HG02840 (cell line): ENCODE data around the gene APBB2.

ENCODE experiments used
- ATAC-seq: cut with Tn5 transposase; IDR thresholded peaks from one replicate; pipeline ENCODE4 v1.9.1; 2021; ENCODE audit warnings: mild to moderate bottlenecking, moderate library complexity, moderate number of reproducible peaks; ENCODE audit not compliant: unreplicated experiment, low FRiP score

APBB2 gene

DNA sequence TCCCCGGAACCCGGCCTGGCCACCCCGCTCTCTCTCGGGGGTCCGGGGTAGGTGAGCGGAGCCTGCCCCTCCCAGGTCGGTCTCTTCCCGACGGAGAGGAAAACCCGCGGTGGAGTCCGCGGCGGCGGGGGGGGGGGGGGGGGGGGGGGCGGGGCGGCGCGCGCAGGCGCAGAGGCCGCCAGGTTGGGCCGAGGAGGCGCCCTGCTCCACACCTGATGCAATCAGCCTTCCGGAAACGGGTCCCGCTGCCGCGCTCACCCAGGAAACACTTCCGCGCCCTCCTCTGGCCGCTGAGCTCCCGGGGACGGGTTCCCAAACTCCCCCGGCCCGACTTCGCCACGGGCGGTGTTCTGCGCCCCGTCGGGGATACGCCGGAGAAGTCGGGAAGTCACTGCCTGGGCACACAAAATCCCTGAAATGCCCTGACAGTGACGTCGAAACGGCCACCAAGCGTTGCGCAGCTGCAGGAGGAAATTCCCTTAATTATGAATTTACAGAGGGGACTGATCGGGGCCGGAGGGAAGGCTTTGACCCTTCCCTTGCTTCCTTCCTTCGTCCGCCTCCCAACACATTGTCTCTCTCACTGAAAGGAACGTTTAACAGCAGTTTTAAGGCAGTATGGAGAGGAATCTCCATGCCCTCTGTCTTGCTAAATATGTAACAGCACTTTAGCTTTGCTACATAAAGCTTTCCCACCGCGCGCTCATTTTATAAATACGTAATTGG lies 2.1 kb upstream of the APBB2 start:
- ATAC-seq, result peak; percentile 40

GRCh38 chr4:41215969-41216293 lies 1.6 kb upstream of the APBB2 start:
- ATAC-seq, result no peak

- ATAC-seq, result no peak
These were observed 813 bp upstream of the APBB2 start for GRCh38 chr4:41215155-41215554.

- ATAC-seq, result no peak
These were observed 444 bp upstream of the APBB2 start for GRCh38 chr4:41214825-41215146.

- peak; percentile 10 for ATAC-seq
These were observed 662 bp downstream of the APBB2 start for GRCh38 chr4:41213625-41214135.

- no peak for ATAC-seq
These were observed 1.6 kb downstream of the APBB2 start for GRCh38 chr4:41212616-41213203.

GRCh38 chr4:41211951-41212615 lies 2.3 kb downstream of the APBB2 start:
- no peak for ATAC-seq

DNA sequence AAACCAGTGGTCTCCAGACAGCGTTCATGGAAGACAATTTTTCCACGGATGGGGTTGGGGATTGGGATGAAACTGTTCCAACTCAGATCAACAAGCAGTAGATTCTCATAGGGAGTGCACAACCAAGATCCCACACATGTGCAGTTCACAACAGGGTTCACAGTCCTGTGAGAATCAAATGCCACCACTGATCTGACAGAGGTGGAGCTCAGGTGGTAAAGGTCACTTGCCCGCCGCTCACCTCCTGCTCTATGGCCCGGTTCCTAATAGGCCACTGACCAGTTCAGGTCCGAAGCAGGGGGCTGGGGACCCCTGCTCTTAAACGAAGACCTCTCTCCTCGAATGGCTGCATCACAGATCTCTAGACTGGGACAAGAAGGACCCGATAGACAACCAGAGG lies 4.4 kb downstream of the APBB2 start:
- no peak for ATAC-seq

GRCh38 chr4:41209187-41209586 lies 5.2 kb downstream of the APBB2 start:
- ATAC-seq, result no peak

DNA sequence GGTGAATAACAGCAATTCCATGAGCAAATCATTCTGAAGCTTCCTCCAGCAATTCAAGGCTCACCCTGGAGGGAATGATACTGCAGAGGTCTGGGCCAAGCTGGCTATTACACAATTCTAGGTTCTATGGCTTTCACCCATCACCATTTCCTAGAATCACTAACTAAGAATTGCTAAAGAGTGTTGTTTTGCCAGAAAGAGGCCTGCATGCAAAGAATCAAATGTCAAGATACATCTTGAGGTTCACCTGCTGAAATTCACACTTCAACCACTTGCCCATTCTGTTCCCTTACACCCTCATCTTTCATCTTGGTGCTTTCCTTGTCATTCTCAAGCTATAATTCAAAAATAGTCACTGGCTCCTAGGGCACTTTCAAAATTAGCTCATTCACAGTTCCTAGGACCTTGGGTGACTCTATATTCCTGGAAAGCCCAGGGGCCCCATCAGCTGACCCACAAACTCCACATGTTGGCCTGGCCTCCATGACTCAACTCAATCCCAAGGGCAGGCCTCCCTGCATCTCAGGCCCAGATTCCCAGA lies 7.0 kb downstream of the APBB2 start:
- no peak for ATAC-seq

DNA sequence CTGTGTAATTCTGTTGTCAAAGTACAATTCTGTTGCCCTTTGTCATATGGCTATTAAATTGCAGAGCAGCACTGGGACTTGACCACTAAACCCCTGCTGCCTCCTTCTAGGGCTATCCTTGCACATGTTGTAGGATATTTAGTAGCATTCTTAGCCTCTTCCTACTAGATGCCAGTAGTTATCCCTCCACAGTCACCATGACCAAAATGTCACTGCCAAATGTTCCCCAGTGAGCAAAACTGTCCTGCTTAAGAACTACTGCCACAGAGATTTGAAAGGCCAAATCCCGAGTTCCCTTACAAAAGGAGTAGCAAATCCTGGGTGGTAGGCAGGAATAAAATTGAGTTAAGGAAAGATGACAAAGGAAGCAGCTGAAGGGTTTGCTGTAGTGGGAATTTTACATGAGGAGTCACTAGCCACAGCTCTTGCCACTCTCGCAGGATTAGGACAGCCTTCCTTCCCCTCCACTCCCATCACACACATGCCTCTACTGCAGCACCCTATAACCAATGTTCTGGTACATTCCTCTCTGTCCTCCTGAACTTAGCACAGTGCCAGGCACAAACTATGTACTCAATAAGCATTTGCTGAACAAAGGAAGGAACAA lies 8.4 kb downstream of the APBB2 start:
- no peak for ATAC-seq

GRCh38 chr4:41205130-41205529 lies 9.2 kb downstream of the APBB2 start:
- ATAC-seq, result no peak

DNA sequence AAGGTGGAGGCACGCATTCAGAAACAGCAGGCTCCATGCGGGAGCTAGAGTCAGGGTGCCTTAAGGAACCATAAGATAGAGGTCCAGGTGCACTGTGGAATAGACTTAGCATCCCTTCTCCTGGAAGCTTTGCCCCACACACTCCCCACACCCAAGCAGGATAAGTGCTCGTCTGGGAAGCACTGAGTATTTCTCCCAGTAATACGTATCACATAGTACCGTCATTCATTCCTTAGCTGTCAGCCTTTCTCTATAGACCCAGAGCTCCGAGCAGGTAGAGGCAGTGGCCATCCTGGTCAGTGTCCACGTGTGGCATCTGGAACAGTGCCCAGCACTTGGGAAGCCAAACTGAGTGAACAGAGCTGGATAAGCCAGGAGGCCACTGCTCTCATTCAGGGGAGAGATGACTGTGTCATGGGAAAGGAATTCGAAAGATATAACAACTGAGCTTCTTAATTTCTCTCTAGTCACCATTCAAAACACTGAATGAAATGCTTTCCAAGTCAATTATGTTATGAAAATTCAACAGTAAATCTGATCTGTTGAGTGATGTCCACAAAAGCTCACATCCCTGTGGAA lies 9.9 kb downstream of the APBB2 start:
- no peak for ATAC-seq

GRCh38 chr4:41203841-41204240 lies 10.5 kb downstream of the APBB2 start:
- no peak for ATAC-seq

DNA sequence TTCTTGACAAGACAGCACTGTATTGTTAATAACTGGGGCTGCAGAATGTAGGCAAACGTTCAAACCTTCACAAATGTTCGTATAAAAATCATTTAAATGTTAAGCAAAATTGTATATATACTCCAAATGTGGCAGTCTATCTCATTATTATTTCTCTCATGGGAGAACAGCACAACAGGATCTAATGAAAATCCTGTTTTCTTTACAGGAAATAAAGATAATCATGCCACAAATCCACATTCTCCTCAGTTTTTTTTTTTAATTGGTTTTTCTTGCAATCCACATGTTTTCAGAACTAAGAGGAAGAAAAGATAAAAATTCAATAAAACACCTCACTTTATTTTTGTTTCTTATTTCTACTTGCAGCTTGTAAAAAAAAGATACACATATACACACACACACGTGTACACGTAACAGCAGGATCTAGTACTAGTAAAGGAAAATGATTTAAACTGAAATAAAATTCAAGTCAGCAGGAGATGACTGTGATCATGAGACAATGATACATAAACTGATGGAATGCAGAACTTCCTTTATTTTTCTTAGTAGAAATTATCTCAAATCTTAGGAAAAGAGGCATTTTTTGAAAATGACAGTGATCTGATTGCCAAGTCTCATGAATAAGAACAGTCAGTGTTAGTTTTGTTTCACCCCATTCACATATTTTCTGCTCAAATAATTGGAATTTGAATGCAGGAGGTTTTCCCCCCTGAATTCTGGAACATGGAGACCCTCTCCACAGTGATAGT lies 11.3 kb downstream of the APBB2 start:
- ATAC-seq, result no peak

GRCh38 chr4:41202356-41202755 lies 12.0 kb downstream of the APBB2 start:
- no peak for ATAC-seq

- no peak for ATAC-seq
These were observed 13.8 kb downstream of the APBB2 start for GRCh38 chr4:41200486-41201017.

- no peak for ATAC-seq
These were observed 14.6 kb downstream of the APBB2 start for GRCh38 chr4:41199788-41200187.

DNA sequence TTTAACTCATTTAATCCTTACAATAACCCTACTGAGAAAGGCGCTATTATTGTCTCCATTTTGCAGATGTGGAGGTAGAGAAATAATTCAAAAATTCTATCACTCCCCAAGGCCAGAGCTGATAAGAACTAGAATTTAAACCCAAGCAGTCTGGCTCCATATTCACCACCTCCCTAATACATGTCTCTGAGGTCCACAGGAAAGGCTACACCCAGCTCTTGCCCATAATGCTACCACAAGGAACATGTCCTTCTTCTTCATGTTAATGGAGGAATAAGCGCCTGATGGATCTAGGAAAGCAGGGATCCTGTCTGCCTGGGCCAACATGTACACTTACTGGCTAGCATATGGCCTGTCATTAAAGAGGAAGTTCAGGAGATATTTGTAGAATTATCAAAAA lies 16.3 kb downstream of the APBB2 start:
- no peak for ATAC-seq

- no peak for ATAC-seq
These were observed 16.8 kb downstream of the APBB2 start for GRCh38 chr4:41197495-41197894.
